Left kidney (tissue), 8 donors: ENCODE data around the gene BCAT1. TPM values are rescaled to one million over a fixed set of nuclear protein-coding genes. Genes with fewer than 3 reads are reported as not detected.
A peak's percentile ranks its signal among the peaks of the same experiment; 100 is the strongest.

ENCODE experiments used
- DNase-seq: peaks from one replicate; pipeline ENCODE4 v3.0.0-alpha.2; 2013
- long read RNA-seq, 8 donors: transcript quantifications; one replicate each; lab custom pipeline, GENCODE V29; 2026
- polyA plus RNA-seq: library from polyadenylated mRNA; unstranded; fragments of 120-200 nt; gene quantifications from one replicate; pipeline ENCODE4 v1.2.1, GENCODE V29; 2013; ENCODE audit not compliant: insufficient read length

BCAT1 gene, protein sequence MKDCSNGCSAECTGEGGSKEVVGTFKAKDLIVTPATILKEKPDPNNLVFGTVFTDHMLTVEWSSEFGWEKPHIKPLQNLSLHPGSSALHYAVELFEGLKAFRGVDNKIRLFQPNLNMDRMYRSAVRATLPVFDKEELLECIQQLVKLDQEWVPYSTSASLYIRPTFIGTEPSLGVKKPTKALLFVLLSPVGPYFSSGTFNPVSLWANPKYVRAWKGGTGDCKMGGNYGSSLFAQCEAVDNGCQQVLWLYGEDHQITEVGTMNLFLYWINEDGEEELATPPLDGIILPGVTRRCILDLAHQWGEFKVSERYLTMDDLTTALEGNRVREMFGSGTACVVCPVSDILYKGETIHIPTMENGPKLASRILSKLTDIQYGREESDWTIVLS
- polyA plus RNA-seq = 55.3 TPM
- long read RNA-seq, donor 1, full-length matches to known transcripts = 14 of 14 reads
- long read RNA-seq, donor 1, partial matches to known transcripts = 0 of 14 reads
- long read RNA-seq, donor 1, other reads (novel, unspliced or antisense) = 0 of 14 reads
- long read RNA-seq, donor 2, full-length matches to known transcripts = 10 of 10 reads
- long read RNA-seq, donor 2, partial matches to known transcripts = 0 of 10 reads
- long read RNA-seq, donor 2, other reads (novel, unspliced or antisense) = 0 of 10 reads
- long read RNA-seq, donor 3, full-length matches to known transcripts = 3 of 3 reads
- long read RNA-seq, donor 3, partial matches to known transcripts = 0 of 3 reads
- long read RNA-seq, donor 3, other reads (novel, unspliced or antisense) = 0 of 3 reads
- long read RNA-seq, donor 4 = 0 reads
- long read RNA-seq, donor 5, full-length matches to known transcripts = 11 of 11 reads
- long read RNA-seq, donor 5, partial matches to known transcripts = 0 of 11 reads
- long read RNA-seq, donor 5, other reads (novel, unspliced or antisense) = 0 of 11 reads
- long read RNA-seq, donor 6, full-length matches to known transcripts = 8 of 8 reads
- long read RNA-seq, donor 6, partial matches to known transcripts = 0 of 8 reads
- long read RNA-seq, donor 6, other reads (novel, unspliced or antisense) = 0 of 8 reads
- long read RNA-seq, donor 7, full-length matches to known transcripts = 11 of 11 reads
- long read RNA-seq, donor 7, partial matches to known transcripts = 0 of 11 reads
- long read RNA-seq, donor 7, other reads (novel, unspliced or antisense) = 0 of 11 reads
- long read RNA-seq, donor 8, full-length matches to known transcripts = 5 of 5 reads
- long read RNA-seq, donor 8, partial matches to known transcripts = 0 of 5 reads
- long read RNA-seq, donor 8, other reads (novel, unspliced or antisense) = 0 of 5 reads

DNA sequence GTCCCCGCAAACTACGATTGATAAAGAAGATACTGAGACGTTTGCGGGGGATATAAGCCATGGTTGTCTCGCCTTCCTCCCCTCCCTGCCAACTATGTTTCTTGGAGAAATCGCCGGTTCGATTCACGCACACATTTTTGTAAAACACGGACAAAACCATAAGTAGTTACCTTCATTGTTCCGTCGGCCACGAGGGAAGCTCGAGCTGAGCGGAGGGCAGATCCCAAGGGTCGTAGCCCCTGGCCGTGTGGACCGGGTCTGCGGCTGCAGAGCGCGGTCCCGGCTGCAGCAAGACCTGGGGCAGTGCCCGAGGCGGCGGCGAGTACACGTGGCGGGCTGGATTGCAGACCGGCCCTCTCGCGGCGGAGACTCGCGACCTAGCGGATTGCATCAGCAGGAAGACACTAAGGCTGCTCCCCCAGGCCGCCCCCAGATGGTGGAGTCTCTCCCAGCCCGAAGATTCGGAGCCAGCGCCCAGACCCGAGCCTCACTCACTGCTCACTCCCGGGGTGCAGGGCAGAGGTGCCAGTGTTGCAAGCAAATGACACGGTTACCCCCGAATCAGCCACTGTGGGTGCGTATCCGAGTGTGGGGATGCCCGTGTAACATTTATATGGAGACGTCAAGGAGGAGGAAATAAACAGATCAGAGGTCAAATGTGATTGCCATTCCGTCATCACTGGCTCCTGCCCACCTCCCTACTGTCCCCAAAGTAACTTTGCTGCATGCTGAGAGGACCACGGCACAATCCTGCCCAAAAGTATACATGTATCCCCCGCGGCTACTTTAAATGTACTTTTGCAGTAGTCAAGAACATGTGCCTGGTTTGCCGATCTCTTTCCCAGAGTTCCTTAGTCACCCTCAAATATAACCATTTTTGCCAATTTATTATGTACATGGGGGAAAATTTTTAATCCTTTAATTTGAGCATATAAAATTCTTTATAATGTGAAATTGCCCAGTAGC lies at the start of gene BCAT1:
Gene BCAT1 (minus strand): TSS at position 345 of the 966 bp plus-strand sequence. CDS start 169 bp downstream, at position 176.
- DNase-seq = peak; percentile 46

DNA sequence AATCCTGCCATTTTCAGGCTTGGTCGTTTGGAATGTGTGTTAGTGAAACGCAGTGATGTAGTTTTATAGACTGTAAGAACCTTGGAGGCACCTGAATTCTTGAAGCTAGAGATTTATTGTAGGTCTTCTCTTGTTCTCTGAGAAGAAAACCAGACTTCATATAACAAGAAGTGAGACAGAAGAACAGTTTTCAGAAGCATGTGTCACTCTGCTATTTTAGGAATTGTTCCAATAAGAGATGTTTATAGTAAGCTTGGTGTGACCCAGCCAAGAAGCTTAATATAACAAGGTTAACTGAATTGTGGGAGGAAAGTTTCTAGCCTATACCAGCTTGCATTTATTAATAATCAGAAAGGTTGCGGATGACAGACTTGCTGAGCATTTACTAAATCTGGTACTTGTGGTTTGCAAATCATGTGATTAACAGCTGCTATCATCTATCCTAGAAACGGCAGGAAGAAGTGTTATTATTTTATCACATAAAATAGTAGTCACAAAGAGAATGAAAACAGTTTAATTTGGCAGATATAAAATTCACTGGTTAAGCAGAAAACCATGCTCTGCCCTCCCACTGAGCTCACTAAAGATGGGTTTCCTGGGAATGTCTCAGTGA lies 49.2 kb upstream of the BCAT1 start:
- DNase-seq = no peak

DNA sequence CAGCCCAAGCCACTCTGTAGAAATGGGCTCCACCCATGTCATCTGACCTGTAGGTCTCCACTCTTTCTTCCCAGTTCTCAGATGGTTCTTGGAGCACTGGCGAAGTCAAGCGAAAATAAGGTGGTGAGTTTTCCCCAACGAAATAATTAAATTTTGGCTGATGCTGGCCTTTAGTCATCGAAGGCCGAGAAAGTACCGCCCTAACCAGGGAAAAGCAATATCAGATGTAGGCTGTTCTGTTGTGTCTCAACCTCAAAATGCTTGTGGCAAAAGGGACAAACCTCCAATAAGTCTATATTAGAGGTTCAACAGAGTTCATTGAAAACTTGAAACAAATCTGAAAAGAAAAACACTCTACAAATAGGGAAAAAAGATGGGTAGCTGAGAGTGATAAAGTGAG lies 48.6 kb upstream of the BCAT1 start:
- DNase-seq = no peak

DNA sequence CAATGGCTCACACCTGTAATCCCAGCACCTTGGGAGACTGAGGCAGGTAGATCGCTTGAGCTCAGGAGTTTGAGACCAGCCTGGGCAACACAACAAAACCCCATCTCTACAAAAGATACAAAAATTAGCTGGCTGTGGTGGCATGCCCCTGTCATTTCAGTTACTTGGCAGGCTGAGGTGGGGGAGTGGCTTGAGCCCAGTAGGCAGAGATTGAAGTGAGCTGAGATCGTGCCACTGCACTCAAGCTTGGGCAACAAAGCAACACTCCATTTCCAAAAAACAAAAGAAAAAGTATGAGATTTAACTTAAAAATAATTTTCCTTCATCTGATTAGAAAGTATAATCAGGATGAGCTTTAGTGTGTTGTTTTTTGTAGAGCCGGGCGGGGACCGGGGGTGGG lies 47.9 kb upstream of the BCAT1 start:
- no peak for DNase-seq

DNA sequence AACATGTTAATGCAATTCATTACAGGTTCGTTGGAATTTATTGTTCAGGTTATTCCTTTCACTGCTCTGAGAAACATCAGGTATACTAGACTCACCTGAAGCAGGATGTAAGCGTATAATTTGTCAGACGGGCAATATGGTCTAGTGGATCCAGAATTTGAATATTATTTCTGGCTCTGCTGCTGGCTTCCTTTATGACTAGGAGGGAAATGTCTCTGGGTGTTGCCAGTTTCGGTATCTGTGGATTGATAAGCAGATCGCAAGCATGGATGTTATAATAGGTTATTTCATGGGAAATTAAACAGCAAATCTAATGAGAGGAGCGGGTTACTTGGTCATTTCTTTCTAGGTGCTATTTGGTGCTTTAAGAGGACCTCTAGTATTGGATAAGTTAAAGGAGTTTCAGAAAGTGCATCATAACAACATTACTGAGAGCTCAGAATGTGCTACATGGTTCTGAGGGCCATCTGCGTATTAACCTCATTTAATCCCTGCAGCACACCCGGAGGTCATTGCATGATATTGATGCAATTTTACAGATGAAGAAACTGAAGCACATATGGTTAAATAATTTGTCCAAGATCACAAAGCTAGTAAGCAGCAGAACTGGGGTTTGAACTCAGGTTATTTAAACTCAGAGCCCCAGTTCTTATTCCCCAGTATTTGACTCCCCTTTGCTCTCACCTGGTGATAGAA lies 47.3 kb upstream of the BCAT1 start:
- DNase-seq = no peak

DNA sequence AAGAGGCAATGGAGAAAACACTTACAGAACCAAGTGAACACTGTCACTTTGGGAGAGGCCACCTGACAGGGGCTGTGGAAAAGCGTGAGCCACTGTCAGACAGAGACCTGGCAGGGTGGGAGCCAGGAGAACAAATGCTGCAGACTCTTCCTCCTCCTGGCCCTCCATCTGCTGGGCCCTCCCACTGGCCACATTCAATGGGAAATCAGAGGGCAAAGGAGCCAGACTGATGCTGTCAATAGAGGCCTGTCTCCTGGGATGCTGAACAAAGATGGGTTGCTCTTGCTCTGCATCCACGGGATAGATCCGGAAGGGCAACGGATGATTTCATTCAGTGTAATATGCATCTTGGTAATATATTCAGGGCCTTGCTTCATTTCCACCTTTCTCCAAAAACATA lies 44.9 kb upstream of the BCAT1 start:
- DNase-seq = no peak

DNA sequence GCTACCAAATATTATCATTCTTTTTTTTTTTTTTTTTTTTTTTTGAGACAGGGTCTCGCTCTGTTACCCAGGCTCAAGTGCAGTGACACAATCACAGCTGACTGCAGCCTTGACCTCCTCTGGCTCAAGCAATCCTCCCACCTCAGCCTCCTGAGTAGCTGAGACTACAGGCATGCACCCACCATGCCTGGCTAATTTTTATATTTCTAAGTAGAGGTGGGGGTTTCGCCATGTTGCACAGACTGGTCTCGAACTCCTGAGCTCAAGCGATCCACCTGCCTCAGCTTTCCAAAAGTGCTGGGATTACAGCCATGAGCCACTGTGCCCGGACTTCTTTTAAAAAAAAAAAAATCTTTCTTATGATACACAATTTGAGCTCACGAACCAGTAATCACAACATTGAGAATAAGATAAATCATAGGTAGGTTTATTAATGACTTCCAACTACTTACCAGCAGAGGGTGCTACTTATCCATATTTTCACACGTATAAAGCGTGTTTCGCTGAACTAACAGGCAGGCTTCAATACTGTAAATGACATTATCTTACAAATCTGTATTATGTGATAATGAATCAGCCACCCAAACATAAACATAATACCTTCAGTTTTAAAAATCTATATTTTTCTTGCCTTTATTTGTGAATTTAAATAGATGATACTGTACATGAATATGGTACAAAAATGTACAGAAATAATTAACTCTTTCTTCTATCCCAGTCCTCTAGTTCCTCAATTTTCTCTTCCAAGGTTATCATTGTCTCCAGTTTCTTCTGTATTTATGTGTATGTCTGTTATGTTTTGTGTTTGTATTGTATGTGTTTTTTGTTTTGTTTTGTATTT lies 42.5 kb upstream of the BCAT1 start:
- no peak for DNase-seq

DNA sequence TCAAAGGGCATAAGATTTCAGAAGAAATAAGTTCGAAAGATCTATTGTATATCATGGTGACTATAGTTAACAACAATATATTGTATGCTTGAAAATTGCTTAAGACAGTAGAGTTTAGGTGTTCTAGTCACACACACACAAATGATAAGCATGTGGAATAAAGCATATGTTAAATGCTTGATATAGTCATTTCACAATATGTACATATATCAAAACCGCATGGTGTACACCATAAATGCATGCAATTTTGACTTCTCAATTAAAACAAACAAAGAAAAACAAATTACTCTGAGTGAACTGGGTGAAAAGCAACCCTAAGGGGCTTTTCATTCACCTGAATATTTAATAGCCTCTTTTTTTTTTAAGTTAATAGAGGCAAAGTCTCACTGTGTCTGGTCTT lies 40.3 kb upstream of the BCAT1 start:
- DNase-seq = no peak

DNA sequence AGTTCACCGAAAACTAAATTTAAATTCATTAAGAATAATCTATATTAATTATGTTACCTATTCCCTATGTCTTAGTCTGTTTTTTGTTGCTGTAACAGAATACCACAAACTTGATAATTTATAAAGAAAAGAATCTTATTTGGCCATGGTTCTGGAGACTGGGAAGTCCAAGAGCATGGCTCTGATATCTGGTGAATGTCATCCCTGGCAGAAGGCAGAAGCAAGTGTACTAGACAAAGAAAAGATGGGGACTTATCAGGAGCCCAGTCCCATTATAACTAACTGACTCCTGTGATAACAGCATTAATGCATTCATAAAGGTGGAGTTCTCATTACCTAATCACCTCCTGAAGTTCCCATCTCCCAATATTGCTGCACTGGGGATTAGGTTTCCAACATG lies 33.3 kb upstream of the BCAT1 start:
- DNase-seq = no peak

DNA sequence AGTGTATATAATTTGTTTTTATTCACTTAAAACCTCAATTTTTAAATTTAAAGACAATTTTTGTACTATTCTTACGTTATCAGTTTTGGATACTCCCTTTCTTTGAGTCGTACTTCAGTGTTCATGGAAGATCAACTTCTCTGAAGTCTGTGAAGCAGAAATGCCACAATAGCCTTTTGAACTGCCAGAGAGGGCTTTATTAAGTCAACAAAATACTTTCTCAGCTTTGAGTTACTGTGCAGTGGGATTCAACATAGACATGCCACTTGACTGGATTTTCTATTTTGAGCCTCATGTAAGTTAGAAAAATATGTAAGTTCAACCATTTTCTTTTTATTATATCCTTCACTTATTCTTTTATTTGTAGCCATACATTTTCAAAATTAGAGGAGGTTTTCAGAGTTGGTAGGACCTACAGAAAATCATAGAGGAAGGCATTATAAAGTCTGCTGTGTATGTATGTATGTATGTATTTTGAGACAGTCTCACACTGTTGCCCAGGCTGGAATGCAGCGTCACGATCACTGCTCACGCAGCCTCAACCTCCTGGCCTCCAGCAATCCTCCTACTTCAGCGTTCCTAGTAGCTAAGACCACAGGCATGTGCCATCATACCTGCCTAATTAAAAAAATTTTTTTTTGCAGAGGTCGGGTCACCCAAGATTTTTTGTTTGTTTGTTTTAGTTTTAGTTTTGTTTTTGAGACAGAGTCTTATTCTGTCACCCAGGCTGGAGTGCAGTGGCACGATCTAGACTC lies 31.3 kb upstream of the BCAT1 start:
- DNase-seq = peak; percentile 28

DNA sequence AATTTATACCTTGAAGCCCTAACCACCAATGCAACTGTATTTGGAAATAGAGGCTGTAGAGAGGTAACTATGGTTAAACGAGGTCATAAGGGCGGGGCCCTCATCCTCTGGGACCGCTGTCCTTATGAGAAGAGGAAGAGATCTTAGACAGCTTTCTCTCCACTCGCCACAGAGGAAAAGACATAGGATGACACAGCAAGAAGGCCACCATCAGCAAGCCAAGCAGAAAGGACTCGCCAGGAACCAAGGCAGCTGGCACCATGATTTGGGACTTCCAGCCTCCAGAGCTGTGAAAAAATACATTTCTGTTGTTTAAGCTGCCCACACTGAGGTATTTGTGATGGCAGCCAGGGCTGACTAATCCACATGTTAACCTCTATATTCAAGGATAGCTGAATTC lies 30.4 kb upstream of the BCAT1 start:
- no peak for DNase-seq

DNA sequence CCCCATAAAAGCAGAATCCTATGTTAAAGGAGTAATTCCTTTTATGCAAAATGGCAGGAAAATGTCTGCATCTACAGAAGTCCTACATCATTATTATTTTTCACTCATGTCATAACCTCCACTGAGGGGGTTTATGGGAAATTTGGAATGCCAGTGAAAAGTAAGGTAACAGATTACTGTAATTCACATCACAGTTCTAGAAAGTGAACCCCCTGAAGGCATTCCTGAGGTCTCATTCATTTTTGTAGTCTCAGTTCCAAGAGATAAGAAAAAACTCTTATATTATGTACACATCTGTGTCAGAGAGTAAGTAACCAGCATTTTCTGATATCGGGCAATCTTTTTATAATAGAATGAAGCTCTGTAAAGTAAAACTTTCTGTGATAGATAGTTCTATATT lies 28.8 kb upstream of the BCAT1 start:
- no peak for DNase-seq

DNA sequence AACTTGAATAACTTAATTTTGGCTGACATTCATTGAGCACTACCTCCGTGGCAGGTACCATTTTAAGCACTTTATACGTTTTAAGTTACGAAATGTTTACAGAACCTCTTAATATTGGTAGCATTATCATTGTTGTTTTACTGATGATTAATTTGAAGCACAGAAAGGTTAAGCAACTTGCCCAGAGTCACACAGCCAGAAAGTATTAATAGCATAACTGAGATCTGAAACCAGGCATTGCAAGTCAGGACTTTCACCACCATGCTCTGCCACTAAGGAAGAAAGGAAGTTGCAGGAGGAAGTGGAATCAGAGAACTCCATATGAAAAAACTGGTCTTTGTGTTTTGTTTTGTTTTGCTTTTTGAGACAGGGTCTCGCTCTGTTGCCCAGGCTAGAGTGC lies 28.2 kb upstream of the BCAT1 start:
- no peak for DNase-seq

DNA sequence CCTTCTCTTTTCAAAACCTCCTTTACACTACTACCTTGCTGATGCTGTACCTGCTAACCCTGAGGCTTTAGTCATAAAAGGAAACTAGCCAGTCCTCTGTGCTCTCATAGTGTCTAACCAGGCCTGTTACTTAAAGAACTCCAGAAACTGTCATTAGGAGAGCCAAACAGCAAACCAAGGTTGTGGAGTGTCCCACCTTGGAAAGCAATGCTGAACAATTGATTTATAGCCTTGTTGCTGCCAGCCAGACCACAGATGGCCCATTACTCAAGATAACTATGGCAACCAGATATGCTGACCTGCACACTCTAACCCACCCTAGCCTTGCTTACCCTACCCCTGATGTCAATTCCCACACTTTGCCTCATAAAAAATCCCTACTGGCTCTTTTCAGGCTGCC lies 26.5 kb upstream of the BCAT1 start:
- DNase-seq = peak; percentile 31

DNA sequence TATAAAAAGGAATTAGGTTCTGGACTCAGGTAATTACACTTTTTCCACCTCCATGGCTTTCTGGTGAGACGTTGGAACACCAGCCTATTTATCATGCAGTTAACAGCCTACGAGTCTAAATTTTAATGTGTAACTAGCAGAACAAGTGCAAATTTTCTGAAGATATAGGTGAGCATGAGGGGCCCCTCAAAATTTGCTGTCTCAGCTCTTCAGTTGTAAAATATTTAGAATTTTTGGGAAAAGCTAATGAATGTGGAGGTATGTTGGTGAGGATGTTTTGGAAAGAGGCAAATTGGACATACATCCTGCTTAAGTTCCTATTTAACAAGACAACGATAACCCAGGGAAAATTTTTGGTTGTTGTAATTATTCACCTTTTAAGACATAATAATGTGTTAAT lies 25.3 kb upstream of the BCAT1 start:
- no peak for DNase-seq

DNA sequence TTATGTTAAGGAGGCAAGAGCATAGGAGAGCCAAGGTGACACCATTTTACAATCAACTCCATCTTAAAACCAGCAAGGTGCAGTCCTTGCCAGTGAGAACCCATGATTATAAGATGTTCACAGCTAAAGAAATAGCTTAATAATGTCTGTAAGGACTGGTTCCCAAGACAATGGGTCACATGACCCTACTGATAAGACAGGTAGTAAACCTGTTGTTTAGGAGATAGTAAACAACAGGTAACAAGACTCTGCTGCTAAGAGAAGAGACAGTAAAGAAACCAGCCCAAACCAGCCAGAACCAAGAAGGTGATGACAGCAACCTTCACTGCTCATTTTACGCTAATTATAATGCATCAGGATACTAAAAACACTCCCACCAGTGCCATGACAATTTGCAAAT lies 23.2 kb upstream of the BCAT1 start:
- DNase-seq = no peak

DNA sequence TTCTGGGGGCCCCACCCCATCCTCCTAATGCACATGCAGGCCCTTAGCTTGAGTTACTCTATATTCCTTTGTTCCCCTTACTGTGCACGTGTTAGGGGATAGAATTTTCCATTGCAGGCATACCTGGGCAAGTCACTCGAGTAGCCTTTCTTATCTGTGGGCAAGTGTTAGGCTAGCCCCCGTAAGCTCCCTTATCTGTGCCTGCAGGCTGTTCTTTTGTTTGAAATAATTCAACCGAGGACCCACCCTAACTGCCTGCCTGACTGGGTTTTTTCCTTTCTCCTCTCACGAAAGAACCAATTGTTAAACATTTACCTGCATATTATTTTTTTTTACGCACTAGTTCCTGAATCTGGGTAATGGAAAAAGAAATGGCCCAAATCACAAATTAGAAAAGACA lies 21.3 kb upstream of the BCAT1 start:
- DNase-seq = no peak

DNA sequence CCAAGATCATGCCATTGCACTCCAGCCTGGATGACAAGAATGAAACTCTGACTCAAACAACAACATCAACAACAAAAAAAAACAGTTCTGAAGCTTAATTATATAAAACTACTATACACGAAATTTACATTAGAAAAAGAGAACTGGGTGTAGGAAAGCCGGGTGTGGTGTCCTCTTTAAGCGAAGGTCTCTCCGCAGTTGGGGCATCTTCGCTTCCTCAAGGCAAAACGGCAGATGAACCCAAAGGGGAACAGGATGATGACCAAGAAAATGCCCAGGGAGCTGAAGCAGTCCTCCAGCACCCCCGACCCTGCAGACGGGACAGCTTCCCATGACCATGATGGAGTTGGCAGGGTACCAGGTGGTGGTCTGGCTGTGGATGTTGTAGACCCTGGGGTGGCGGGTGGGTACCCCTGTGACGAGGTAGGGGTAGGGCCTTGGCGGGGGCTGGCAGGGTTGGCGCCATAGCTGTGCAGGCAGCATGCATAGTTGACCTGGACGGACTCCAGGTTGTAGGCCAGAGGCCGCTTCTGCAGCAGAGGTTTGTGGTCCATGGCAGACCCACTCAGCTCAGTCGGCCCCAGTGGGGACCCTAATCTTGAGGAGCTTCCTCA lies 18.2 kb upstream of the BCAT1 start:
- no peak for DNase-seq
